Kasumi-1 (cell line): ENCODE results near the gene TRDMT1.

ENCODE experiments used
- DNase-seq, 2 experiments: peaks; one replicate each; lab custom pipeline; 2025; lab: John Stamatoyannopoulos, UW

TRDMT1 gene

DNA sequence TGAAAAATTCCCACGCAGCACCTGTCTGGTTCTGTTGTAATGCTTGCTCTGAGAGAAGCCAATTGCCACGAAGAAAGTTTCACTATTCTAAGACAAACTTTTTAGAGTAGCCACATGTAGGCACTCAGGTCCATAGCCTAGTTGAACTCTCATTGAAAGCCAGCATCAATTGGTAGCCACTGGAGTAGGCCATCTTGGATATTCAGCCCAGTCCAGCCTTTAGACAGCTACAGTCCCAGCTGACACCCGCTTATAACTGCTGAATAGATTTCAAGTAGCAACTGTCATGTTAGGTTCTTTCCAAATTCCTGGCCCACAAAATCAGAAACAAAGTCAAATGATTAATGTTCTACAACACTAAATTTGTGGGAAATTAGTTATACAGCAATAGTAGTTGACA is 103.5 kb downstream of the TRDMT1 start:
- no peak for DNase-seq
